GM18861 (cell line): ENCODE data around the gene OR2M5.

ENCODE experiments used
- ATAC-seq: cut with Tn5 transposase; IDR thresholded peaks from one replicate; pipeline ENCODE4 v1.9.1; 2021; ENCODE audit not compliant: unreplicated experiment

OR2M5 gene

DNA sequence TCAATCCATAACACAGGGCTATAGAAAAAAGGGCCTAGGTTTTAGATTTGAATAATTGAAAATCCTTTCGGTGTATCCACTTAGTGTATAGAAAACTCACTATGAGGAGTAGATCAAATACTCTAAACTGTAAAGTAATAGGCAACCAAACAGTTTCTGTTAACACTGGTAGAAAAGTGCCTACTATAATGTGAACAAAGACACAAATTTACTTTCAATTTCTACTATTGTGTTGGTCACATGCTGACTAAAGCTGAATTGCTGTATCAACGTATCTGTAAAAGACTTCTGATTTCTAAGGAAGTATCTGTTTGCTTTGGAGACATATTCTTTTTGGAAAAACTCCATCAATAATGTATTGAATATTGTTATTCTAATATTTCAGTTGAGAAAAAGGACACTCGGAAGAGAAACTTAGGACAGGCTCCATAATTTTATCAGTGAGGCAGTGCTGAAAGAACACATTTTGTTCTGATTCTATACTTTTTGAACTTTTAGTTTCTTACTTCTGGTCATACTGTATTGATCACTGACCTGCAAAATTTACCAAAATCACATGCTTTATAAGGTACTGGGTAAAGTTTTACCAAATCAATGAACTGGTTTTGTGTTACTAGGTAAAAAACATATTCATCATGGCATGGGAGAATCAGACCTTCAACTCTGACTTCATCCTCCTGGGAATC is at the start of gene OR2M5:
TSS of gene OR2M5 (plus strand) at position 636 of the 686 bp plus-strand sequence. CDS start at position 636, 0 bp downstream.
- no peak for ATAC-seq

- no peak for ATAC-seq
Measured at GRCh38 chr1:248098529-248098928, 46.4 kb upstream of the OR2M5 start.

DNA sequence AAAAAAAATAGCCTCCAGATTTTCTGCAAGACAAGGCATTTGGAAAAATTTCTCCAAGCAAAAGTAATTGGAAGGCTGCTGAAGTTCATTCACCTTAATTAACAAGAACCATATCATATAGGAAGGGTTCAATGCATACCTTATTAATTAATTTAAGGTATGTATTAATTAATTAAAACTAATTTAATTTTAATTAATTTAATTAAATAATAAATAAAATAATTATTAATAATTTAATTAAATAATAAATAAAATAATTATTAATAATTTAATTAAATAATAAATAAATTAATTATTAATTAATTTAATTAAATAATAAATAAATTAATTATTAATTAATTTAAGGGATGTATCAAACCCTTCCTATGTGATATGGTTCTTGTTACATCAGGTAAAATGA is 42.1 kb upstream of the OR2M5 start:
- ATAC-seq = no peak

DNA sequence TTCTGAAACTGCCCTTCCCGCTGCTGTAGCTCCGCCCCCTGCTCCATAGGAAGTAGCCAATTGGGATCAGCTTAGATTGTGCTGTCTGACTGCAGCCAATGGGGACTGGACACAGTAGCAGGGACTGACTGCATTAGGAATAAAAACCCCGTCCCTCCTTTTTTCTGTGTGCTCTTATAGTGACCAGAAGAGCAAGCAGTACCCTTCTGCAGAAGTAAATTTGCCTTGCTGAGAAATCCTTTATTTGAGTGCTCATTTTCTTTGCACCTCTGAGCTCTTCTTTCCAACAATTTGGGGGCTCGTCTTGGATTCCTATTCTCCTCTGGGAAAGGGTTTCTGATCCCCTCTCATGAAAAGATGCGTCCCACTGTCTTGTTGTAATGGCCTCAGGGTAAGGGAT is 33.8 kb upstream of the OR2M5 start:
- ATAC-seq = no peak

DNA sequence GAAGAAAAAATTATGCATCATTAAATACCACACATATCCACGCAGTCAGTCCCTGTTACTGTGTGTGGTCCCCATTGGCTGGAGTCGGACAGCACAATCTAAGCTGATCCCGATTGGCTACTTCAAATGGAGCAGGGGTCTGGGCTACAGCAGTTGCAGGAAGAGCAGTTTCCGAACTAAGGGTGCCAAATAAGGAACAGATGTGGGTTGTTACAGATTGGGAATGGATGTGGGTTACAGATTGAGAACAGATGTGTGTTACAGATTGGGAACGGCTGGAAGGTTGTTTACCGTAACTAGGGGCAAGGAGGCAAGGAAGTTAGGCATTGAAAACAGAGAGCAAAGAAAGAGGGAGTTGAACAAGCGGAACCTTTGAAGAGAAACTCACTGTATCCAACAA is 30.1 kb upstream of the OR2M5 start:
- no peak for ATAC-seq

DNA sequence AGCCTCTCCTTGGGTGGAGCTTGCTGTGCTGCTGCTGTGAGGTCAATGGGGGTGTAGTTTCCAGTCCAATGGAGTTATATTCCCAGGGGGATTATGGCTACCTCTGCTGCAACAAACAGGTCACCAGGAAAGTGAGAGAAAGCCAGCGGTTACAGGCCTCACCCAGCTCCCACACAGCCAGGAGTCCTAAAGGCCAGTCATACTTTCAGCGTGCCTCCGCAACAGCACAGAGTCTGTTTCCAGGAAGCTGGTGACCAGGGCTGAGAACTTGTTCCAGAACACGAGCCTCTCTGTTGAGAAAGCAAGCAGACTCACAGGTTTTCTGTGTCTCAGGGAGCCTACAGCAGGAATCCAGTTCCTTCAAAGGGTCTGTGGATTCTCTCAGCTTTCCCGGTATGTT is 17.3 kb upstream of the OR2M5 start:
- no peak for ATAC-seq

GRCh38 chr1:248136811-248137210 is 8.1 kb upstream of the OR2M5 start:
- ATAC-seq = no peak

DNA sequence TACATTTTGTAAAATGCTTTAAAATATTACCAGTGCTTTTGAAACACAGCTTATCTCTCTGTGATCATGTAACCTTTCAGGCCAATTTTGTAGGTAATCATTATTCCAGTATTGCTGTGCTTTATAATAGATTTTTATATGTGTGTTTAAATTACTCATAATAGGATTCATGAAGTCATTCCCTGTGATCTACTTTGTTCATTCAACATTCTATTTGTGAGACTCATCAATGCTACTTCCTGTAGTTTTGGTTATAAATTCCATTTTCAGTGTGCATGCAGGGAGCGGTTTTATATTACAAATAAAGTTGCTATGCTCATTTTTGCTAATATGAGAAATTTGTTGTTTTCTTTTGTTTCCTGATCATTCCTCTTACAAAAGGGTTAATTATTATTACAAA is 4.1 kb upstream of the OR2M5 start:
- no peak for ATAC-seq

- no peak for ATAC-seq
Measured at GRCh38 chr1:248143311-248143710, 1.6 kb upstream of the OR2M5 start.

- no peak for ATAC-seq
Measured at GRCh38 chr1:248152056-248152827, 7.3 kb downstream of the OR2M5 start.

- ATAC-seq = no peak
Measured at GRCh38 chr1:248155927-248156326, 11.0 kb downstream of the OR2M5 start.

- ATAC-seq = no peak
Measured at GRCh38 chr1:248158758-248159157, 13.8 kb downstream of the OR2M5 start.

GRCh38 chr1:248164031-248164430 is 19.1 kb downstream of the OR2M5 start:
- no peak for ATAC-seq

- ATAC-seq = no peak
Measured at GRCh38 chr1:248165186-248165585, 20.2 kb downstream of the OR2M5 start.

- ATAC-seq = no peak
Measured at GRCh38 chr1:248174521-248174920, 29.6 kb downstream of the OR2M5 start, which contains the start of gene OR2M2. Gene OR2M2, plus strand, starts transcription at chr1:248174821. Its CDS starts 5,165 bp downstream, at chr1:248179986.

DNA sequence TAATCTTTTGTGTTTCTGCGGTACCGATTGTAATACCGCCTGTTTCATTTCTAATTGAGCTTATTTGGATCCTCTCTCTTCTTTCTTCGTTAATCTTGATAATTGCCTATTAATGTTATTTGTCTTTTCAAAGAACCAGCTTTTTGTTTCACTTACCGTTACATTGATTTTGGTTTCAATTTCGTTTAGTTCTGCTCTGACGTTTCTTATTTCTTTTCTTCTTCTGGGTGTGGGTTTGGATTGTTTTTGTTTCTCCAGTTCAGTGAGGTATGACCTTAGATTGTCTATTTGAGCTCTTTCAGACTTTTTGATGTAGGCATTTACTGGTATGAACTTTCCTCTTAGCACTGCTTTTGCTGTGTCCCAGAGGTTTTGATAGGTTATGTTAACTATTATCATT is 39.0 kb downstream of the OR2M5 start:
- no peak for ATAC-seq

GRCh38 chr1:248187363-248187762 is 42.4 kb downstream of the OR2M5 start:
- ATAC-seq = no peak

DNA sequence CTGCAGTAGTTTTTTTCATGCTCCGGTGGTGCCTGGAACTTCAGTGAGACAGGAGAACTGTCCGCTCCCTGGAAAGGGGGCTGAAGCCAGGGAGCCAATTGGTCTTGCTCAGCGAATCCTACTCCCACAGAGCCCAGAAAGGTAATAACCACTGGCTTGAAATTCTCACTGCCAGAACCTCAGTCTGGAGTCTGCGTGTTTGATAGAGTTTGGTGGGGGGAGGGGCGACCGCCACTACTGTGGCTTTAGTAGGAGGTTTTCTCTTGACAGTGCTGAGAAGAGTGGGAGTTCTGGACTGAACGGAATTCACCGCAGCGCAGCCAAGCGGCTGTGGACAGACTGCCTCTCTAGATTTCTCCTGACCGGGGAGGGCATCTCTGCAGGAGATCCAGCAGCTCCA is 44.1 kb downstream of the OR2M5 start:
- no peak for ATAC-seq

- no peak for ATAC-seq
Measured at GRCh38 chr1:248194117-248194516, 49.2 kb downstream of the OR2M5 start.
